Activated T-helper 1 cell treated with Interleukin-2 at 50 U/mL for 16 hours (primary cell): Measurements from ENCODE around the gene NME5.
"Not testable (repeated sequence)": the region's sequence is repeated elsewhere in the genome, so short reads cannot be mapped to it uniquely, and the experiment has no call there.

Source experiments
- DNase-seq: peaks from one replicate; pipeline ENCODE4 v3.0.0-alpha.2; 2020; ENCODE audit warnings: low read depth

NME5 gene, protein sequence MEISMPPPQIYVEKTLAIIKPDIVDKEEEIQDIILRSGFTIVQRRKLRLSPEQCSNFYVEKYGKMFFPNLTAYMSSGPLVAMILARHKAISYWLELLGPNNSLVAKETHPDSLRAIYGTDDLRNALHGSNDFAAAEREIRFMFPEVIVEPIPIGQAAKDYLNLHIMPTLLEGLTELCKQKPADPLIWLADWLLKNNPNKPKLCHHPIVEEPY

GRCh38 chr5:138138949-138139780, at the start of gene NME5:
Gene NME5, minus strand, starts transcription at chr5:138139428. Its CDS starts 648 bp downstream, at chr5:138138780.
- DNase-seq: no peak

DNA sequence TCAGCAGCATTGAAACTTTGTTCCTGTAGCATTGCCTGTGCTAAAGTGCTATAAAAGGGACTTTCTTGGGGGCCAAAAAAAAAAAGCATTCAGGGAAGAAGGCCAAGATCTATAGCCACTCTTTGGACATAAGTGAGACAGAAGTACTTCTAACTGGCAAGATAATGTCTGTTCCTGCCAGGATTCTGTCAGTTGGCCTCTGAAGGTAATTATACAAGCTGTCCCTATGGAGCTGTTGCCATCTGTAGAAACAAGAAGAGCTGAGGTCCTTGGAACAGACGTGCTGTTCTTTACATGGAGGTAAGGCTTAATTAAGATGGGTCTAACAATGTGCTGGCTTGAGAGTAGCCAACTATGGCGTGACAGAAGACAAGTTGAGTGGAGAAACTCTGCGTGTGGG, 49.4 kb upstream of the NME5 start:
- no peak for DNase-seq

- DNase-seq: no peak
Observed at GRCh38 chr5:138186002-138186447, 46.8 kb upstream of the NME5 start.

DNA sequence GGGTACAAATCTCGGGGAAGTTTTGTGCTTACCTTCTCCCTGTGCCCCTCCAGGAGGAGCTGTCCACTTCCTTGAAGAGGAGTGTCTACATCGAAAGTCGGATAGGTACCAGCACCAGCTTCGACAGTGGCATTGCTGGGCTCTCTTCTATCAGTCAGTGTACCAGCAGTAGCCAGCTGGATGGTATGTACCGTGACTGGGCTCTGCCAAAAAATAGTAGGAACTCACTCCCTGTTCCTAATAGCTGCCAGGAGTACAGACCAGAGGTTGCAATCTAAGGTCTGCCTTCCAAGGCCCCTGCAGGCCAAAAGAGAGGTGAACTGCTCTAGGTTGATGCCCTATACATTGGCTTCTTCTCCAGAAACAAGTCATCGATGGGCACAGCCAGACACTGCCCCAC, 43.6 kb upstream of the NME5 start:
- DNase-seq: no peak

DNA sequence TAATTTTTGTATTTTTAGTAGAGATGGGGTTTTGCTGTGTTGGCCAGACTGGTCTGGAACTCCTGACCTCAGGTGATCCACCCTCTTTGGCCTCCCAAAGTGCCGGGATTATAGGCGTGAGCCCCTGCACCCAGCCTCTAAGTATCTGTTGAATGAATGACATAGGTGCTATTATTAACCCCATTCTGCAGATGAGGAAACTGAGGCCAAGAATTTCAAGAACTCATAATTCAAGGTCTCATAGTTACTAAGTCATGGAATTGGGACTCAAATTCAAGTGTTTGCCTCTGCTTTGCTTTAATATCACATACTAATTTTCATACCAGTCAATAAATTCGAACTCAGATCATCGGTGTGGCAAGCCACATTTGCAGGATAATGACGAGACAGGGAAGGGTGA, 41.6 kb upstream of the NME5 start:
- no peak for DNase-seq

DNA sequence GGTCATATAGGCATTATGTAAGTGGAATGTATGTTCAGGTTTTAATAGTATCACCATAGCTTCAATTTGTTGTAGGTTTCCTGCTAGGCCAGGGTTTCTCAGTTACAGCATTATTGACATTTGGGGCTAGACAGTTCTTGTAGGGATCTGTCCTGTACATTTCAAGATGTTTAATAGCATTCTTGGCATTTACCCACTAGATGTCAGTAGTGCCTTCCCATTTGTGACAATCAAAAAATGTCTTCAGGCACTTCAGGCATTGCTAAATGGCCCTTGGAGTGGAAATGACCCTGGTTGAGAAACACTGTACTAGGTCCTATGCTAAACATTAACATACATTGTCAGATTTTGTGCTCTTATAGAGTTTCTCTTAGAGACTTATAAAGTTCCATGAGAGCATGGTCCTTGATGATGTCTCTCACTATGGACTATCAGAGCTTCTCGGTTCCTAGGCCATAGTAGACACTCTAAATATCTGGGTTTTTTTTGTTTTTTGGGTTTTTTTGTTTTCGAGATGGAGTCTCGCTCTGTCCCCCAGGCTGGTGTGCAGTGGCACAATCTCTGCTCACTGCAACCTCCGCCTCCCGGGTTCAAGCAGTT, 41.1 kb upstream of the NME5 start:
- DNase-seq: no peak

DNA sequence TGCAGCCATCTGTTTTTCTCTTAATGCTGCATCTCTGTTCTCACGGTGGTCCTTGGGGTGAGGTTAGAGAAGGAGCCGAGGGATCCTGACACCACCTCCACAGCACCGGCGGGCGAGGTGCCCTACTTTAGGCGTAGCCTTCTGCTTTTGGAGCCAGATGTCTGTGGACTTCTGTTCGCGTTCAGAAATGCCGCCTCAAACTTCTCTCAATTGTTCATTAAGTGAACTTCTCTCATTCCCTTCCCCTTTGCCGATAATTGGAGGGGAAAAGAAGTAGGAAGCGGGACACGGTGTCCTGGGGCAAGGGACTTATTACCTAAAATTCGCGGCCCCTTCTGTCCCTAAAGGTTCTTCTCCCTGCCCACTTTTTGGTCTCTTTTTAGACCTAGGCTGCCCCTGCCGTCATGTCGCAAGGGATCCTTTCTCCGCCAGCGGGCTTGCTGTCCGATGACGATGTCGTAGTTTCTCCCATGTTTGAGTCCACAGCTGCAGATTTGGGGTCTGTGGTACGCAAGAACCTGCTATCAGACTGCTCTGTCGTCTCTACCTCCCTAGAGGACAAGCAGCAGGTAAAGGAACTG, 40.1 kb upstream of the NME5 start:
- DNase-seq: no peak

DNA sequence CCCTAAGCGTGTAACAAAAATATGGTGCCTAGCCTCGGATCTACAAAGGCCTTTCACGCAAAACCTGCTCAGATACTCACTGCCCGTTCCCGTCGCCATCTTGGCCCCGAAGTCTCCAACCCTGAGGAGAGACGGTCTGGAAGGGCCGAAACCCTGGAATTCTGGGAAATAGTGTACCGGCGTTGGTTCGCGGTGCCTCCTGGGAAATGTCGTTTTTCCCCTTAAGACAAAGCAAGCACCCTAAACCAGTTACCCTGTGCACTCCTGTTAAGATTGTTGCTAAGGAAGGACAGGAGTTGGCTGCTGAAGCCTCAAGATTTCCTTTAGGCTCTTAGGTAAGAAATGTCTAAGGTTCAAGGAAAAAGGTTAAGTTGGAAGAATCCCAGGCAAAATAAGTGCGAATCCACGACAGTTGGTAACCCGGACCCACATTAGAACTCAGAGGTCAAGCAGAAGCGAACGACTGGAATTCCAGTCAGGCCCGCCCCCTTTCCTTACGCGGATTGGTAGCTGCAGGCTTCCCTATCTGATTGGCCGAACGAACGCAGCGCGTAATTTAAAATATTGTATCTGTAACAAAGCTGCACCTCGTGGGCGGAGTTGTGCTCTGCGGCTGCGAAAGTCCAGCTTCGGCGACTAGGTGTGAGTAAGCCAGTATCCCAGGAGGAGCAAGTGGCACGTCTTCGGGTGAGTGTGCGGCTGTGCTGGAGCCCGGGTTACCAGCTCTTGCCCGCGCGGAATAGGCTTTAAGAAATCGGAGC, 39.5 kb upstream of the NME5 start, which contains the start of the genes BRD8 and KIF20A:
Gene BRD8, minus strand, starts transcription at position 115 of the 761 bp plus-strand sequence. Its CDS starts 16 bp downstream, at position 99.
Gene KIF20A, plus strand, starts transcription at position 597 of the 761 bp plus-strand sequence. CDS start 569 bp downstream, outside the sequence.
- DNase-seq: peak; percentile 75

GRCh38 chr5:138177941-138178515, 38.8 kb upstream of the NME5 start:
- no peak for DNase-seq

GRCh38 chr5:138170299-138170698, 31.1 kb upstream of the NME5 start:
- DNase-seq: no peak

DNA sequence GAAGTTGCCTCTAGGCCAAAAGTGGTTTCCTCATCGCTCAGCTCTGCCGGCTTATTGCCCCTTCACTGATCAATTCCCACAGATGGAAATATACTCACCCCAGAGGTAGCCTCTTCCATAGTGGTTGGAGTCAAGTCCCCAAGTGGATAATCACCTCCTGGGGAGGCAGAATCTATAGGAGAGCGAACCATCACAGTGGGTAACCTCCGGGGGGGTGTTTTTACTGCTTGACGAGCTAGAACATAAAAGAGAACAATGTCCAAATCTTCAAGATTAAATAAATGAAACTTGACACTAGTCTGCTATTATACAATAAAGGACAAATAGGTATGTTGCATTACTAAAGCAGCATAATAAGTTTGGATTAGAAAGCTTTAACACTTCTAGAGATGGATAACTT, 29.9 kb upstream of the NME5 start:
- DNase-seq: no peak

- no peak for DNase-seq
Observed at GRCh38 chr5:138163721-138164120, 24.5 kb upstream of the NME5 start.

- DNase-seq: no peak
Observed at GRCh38 chr5:138160706-138161105, 21.5 kb upstream of the NME5 start.

DNA sequence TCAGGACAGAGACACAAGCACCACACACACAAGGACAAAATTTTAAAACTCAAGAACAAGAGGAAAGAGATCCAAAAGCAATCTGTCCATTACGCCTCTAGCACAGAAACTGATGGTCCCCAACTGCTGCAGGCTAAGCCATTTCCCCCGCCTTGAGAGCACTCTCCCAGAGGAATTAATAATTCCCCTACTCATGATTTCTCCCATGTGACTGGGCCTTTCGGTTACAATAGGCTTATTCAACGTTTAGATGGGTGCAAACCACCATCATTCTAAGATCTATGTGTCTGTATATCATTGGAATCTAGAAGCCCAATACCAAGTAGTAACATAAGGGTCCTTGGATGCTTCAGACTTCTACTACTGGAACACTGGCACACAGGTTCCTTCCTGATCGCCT, 20.4 kb upstream of the NME5 start:
- no peak for DNase-seq

- DNase-seq: no peak
Observed at GRCh38 chr5:138157626-138158025, 18.4 kb upstream of the NME5 start.

DNA sequence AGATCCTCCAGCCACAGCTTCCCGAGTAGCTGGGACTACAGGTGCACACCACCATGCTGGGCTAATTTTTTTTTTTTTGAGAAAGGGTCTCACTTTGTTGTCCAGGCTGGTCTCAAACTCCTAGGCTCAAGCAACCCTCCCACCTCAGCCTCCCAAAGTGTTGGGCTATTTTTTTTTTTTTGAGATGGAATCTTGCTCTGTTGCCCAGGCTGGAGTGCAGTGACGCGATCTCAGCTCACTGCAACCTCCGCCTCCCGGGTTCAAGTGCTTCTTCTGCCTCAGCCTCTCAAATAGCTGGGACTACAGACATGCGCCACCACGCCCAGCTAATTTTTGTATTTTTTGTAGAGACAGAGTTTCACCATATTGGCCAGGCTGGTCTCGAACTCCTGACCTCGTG, 16.7 kb upstream of the NME5 start:
- DNase-seq: not testable (repeated sequence)

GRCh38 chr5:138149530-138149929, 10.3 kb upstream of the NME5 start:
- no peak for DNase-seq

DNA sequence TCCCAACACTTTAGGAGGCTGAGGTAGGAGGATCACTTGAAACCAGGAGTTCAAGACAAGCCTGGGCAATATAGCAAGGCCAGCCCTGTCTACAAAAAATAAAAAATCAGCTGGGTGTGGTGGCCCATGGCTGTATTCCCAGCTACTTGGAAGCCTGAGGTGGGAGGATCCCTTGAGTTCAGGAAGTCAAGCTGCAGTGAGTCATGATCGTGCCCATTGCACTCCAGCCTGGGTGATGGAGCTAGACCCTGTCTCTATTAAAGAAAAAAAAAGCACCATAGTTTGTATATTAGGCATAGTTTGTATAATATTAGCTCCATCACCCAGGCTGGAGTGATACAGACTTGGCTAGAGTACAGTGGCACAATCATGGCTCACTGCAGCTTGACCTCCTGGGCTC, 9.6 kb upstream of the NME5 start:
- no peak for DNase-seq

GRCh38 chr5:138143578-138143977, 4.3 kb upstream of the NME5 start:
- not testable (repeated sequence) for DNase-seq

DNA sequence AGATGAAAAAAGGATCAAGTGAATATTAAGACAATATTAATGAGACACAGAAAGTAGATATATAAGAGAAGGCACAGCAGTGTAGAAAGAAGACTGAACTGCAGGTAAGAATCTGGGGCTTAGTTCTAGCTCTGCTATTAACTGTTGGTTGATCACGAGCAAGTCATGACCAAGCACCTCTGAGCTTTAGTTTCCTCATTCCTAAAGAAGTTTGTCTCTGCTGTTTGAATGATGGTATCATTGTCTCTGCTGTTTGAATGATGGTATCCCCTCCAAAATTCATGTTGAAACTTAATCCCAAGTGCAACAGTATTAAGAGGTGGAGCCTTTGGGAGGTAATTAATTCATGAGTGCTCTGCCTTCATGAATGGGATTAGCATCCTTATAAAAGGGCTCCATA, 2.5 kb upstream of the NME5 start:
- DNase-seq: no peak

GRCh38 chr5:138140268-138140667, 1.0 kb upstream of the NME5 start:
- no peak for DNase-seq

DNA sequence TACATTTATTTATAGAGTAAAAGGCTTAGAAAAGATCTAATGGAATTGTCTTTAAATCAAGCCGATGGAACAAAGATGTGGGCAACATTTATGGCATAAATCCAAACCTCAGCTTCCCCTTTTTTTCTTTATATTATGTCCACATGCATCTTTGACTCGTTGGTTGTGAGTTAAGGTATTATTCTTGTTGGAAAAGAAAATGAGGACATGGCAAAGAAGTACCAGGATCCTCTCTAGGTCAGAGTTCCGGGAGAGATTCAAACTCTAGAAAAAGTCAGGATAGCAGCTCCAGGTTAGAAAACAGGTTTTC, 508 bp upstream of the NME5 start:
- DNase-seq: no peak
